Keratinocyte (primary cell): ENCODE results near the gene WDR70.

Experiments
- EZH2 ChIP-seq: IDR thresholded peaks from one replicate; pipeline ENCODE4 v1.6.1; 2012; ENCODE audit warnings: inconsistent platforms, mild to moderate bottlenecking, low read length, moderate library complexity
- TF ChIP-seq, protein P1 (sequence below), 3 experiments: IDR thresholded peaks in 1 of 3; conservative IDR thresholded peaks in 1 of 3; optimal IDR thresholded peaks in 1 of 3; 2 replicates in 2 of 3; 3 replicates in 1 of 3; pipeline versions ENCODE3 to v1.5.1; 2011; ENCODE audit warnings: low read length in 3 of 3, mild to moderate bottlenecking in 3 of 3, moderate library complexity in 2 of 3, control low read depth in 1 of 3, inconsistent platforms in 1 of 3; ENCODE audit not compliant: insufficient read depth in 2 of 3; ENCODE audit errors: extremely low read depth in 1 of 3

DNA sequence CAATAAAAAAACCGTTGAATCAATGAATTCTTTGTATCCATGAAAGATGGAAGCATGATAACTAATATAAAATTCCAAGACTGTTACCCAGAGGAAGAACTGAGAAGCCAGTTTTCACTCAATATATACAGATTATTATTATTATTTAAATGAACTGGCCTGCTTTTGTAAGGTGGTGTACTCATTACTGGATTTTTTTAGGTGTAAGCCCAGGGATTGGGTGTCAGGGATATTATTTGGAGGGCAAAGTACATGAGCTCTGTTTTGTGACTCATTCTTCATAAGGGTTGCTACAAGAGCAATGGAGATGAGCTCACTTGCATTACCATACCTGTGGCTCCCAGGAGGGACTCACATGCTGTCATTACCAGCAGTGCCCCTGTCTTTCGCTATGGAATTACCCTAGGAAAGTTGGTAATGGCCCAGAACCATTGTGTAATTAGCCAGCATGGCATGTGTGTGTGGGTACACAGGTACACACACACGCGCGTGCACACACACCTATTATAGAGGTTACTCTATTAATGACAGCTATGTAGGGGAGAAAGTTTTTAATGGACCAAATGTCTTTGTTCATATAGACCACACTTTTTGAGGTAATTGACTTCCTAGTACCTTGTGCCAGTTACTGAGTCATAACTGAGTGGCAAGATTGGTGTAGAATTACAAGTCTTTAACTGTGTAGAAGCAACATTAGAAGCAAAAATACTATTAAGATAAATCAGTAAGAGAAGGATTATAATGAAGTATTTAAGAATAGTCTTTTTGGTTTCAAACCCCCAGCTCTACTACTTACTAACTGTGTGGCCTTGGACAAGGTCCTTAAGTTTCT is 317.3 kb downstream of the WDR70 start:
- TF ChIP-seq, protein P1, sequence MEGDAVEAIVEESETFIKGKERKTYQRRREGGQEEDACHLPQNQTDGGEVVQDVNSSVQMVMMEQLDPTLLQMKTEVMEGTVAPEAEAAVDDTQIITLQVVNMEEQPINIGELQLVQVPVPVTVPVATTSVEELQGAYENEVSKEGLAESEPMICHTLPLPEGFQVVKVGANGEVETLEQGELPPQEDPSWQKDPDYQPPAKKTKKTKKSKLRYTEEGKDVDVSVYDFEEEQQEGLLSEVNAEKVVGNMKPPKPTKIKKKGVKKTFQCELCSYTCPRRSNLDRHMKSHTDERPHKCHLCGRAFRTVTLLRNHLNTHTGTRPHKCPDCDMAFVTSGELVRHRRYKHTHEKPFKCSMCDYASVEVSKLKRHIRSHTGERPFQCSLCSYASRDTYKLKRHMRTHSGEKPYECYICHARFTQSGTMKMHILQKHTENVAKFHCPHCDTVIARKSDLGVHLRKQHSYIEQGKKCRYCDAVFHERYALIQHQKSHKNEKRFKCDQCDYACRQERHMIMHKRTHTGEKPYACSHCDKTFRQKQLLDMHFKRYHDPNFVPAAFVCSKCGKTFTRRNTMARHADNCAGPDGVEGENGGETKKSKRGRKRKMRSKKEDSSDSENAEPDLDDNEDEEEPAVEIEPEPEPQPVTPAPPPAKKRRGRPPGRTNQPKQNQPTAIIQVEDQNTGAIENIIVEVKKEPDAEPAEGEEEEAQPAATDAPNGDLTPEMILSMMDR (optimal IDR thresholded peaks at IDR 0.05 in 1 of 3, IDR thresholded peaks at IDR 0.05 in 1 of 3, conservative IDR thresholded peaks at IDR 0.05 in 1 of 3; ENCODE audit: extremely low read depth in 1 of 3, insufficient read depth in 2 of 3, low read length in 3 of 3): peak in 2 of 3 experiments; percentile 1 to 11
- no peak for TF ChIP-seq EZH2
